GM12891 (cell line): ENCODE results near the gene CENPE.

ENCODE experiments used
- POLR2AphosphoS5 ChIP-seq: IDR thresholded peaks from 2 replicates; pipeline ENCODE4 v1.6.1; 2011; ENCODE audit warnings: low read depth, low read length, control low read depth
- SPI1 ChIP-seq: IDR thresholded peaks from 2 replicates; pipeline ENCODE4 v1.6.1; 2011; ENCODE audit warnings: low read depth, low read length, control low read depth
- TAF1 ChIP-seq: IDR thresholded peaks from 2 replicates; pipeline ENCODE4 v1.6.1; 2011; ENCODE audit warnings: low read depth, low read length, control low read depth

- TF ChIP-seq SPI1 (no peak), TAF1 (no peak), POLR2AphosphoS5 (no peak)
These were observed 111.6 kb downstream of the CENPE start for GRCh38 chr4:103086551-103086950.
